GM18519 (cell line): ENCODE data around the gene ALOX12.
"Not testable (repeated sequence)": the region's sequence is repeated elsewhere in the genome, so short reads cannot be mapped to it uniquely, and the experiment has no call there.

ENCODE experiments used
- ATAC-seq: cut with Tn5 transposase; IDR thresholded peaks from one replicate; pipeline ENCODE4 v1.9.1; 2021; ENCODE audit warnings: mild to moderate bottlenecking, moderate library complexity; ENCODE audit not compliant: unreplicated experiment, low FRiP score

Gene ALOX12, protein sequence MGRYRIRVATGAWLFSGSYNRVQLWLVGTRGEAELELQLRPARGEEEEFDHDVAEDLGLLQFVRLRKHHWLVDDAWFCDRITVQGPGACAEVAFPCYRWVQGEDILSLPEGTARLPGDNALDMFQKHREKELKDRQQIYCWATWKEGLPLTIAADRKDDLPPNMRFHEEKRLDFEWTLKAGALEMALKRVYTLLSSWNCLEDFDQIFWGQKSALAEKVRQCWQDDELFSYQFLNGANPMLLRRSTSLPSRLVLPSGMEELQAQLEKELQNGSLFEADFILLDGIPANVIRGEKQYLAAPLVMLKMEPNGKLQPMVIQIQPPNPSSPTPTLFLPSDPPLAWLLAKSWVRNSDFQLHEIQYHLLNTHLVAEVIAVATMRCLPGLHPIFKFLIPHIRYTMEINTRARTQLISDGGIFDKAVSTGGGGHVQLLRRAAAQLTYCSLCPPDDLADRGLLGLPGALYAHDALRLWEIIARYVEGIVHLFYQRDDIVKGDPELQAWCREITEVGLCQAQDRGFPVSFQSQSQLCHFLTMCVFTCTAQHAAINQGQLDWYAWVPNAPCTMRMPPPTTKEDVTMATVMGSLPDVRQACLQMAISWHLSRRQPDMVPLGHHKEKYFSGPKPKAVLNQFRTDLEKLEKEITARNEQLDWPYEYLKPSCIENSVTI

DNA sequence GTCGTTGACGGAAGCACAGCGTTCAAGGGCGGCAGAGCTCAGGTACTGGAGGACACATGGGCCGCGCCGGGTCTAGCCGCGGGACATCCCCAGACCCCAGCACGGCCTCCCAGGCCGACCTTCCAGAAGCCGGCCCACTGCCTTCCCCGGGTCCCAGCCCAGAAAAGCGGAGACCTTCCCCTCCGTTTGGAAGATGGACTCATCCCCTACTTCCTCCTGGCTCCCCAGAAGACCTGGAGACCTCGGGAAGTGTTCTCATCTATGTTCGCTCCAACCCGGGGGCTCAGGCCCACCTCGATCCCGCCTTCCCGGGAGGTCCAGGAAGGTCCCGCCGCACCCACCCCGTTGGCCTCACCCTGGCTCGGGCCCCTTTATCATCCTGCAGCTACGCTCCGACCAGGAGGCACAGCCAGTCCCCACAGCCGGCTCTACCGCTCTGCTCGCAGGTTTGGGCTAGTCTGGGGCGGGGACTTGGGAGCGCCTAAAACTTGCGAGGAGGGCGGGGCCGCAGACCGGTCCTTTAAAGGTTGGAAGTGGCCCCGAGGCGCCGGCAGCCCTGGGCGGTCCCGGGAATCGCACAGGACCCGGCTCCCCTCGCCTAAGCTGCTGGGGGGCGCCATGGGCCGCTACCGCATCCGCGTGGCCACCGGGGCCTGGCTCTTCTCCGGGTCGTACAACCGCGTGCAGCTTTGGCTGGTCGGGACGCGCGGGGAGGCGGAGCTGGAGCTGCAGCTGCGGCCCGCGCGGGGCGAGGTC is at the start of gene ALOX12:
TSS of gene ALOX12 (plus strand) at position 550 of the 756 bp plus-strand sequence. CDS start at position 619, 69 bp downstream.
- no peak for ATAC-seq

- no peak for ATAC-seq
Measured at GRCh38 chr17:6947745-6948144, 48.1 kb upstream of the ALOX12 start.

- no peak for ATAC-seq
Measured at GRCh38 chr17:6948562-6948961, 47.3 kb upstream of the ALOX12 start.

DNA sequence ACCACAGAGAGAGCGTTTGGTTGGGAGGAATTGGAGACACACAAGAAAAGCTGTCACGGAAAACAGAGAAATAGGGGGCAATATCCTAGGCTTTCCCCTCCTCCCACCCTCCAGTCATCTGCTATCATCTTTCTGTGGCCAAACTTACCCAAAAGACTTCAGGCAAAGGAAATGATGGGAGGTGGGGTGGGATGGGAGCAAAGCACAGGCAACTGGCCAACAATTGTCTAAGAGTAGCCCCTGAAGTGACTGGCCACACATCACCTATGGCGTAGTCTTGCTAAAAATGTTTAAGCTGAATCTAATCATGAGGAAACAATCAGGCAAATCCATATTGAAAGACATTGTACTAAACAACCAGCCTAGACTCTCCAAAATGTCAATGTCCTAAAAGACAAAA is 46.9 kb upstream of the ALOX12 start:
- ATAC-seq: no peak

DNA sequence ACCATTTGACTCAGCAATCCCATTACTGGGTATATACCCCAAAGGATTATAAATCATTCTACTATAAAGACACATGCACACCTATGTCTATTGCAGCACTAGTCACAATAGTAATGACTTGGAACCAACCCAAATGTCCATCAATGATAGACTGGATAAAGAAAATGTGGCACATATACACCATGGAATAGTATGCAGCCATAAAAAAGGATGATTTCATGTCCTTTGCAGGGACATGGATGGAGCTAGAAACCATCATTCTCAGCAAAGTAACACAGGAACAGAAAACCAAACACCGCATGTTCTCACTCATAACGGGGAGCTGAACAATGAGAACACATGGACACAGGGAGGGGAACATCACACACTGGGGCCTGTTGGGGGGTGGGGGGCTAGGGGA is 44.9 kb upstream of the ALOX12 start:
- not testable (repeated sequence) for ATAC-seq

- ATAC-seq: no peak
Measured at GRCh38 chr17:6953689-6954088, 42.2 kb upstream of the ALOX12 start.

- no peak for ATAC-seq
Measured at GRCh38 chr17:6959700-6960099, 36.1 kb upstream of the ALOX12 start.

GRCh38 chr17:6969323-6969726 is 26.5 kb upstream of the ALOX12 start:
- no peak for ATAC-seq

- no peak for ATAC-seq
Measured at GRCh38 chr17:6970992-6971391, 24.9 kb upstream of the ALOX12 start.

- ATAC-seq: not testable (repeated sequence)
Measured at GRCh38 chr17:6979440-6979839, 16.4 kb upstream of the ALOX12 start.

GRCh38 chr17:6981426-6981825 is 14.4 kb upstream of the ALOX12 start:
- no peak for ATAC-seq

DNA sequence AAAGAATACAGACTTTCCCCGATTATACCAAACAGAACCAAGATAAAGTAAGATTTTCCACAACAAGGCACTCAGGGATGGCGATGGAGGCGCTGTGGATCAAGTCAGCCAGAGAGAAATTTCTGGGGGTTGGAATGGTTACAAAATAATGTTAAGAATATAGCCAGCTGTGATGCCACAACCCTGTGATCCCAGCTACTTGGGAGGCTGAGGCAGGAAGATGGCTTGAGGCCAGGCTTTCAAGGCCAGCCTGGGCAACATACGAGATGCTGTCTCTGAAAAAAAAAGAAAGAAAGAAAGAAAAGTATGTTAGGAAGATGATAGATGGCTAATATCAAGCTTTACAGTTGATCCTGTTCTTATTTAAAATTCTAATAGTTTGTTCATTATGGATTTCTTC is 10.6 kb upstream of the ALOX12 start:
- no peak for ATAC-seq

GRCh38 chr17:6986676-6987075 is 9.2 kb upstream of the ALOX12 start:
- no peak for ATAC-seq

DNA sequence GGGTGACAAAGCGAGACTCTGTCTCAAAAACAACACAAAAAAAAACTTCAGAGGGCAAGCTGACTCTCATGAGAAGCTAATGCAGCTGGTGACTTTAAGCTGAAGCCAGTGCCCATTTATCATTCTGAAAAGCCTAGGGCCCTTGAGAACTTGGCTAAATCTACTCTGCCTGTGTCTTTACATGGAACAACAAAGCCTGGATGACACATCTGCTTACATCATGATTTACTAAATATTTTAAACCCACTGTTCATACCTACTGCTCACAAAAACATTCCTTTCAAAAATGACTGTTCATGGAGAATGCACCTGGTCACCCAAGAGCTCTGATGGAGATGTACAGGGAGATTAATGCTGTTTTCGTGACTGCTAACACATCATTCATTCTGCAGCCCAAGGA is 6.1 kb upstream of the ALOX12 start:
- ATAC-seq: no peak

- ATAC-seq: not testable (repeated sequence)
Measured at GRCh38 chr17:6993613-6994056, 2.2 kb upstream of the ALOX12 start.

- no peak for ATAC-seq
Measured at GRCh38 chr17:6994118-6994598, 1.7 kb upstream of the ALOX12 start.

- ATAC-seq: no peak
Measured at GRCh38 chr17:6994666-6995256, 1.1 kb upstream of the ALOX12 start.

GRCh38 chr17:6996256-6997011 is 585 bp downstream of the ALOX12 start:
- no peak for ATAC-seq

- no peak for ATAC-seq
Measured at GRCh38 chr17:6997171-6997570, 1.3 kb downstream of the ALOX12 start.
